ENCODE results near the gene HSPB1.

- no peak for TF ChIP-seq ATF3 (IDR thresholded peaks at IDR 0.05)
- TF ChIP-seq CTCF (IDR thresholded peaks at IDR 0.05; ENCODE audit: low read depth, low read length, missing input control): no peak
- TF ChIP-seq YY1 (IDR thresholded peaks at IDR 0.05): no peak
- TF ChIP-seq RAD21 (IDR thresholded peaks at IDR 0.05): no peak
- no peak for TF ChIP-seq TAF1 (conservative IDR thresholded peaks at IDR 0.05)
- TF ChIP-seq ZBTB33 (IDR thresholded peaks at IDR 0.05): no peak
- no peak for TF ChIP-seq REST (IDR thresholded peaks at IDR 0.05)
- no peak for TF ChIP-seq MAX (IDR thresholded peaks at IDR 0.05)
- no peak for TF ChIP-seq FOXA2 (IDR thresholded peaks at IDR 0.05)
Observed at GRCh38 chr7:76337147-76337546, 34.7 kb downstream of the HSPB1 start.
